ENCODE results near the gene TMEM163.
"Not testable (repeated sequence)": the region's sequence is repeated elsewhere in the genome, so short reads cannot be mapped to it uniquely, and the experiment has no call there.

TMEM163 gene

DNA sequence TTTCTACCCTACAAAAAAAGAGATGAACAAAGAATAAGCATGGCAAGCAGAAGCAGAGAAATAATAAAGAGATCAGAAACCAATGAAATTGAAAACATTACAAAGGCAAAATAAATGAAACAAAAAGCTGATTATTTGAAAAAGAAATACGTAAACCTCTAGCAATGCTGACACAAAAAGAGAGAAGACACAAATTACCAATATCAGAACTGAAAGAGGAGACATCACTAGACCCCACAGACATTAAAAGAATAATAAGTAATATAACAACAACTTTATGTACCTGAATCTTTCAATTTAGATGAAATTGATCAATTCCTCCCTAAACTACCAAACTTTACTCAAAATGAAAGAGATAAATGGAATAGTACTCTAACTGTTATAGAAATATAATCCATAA is 75.9 kb downstream of the TMEM163 start:
- no peak overlapping the region for H3K4me3 Mint-ChIP-seq
- H3K9me3 Mint-ChIP-seq (ENCODE audit: low read depth), result no peaks in the 10 kb centered on the region
- H3K27me3 Mint-ChIP-seq, result no peaks in the 10 kb centered on the region
- no peaks in the 10 kb centered on the region for H3K36me3 Mint-ChIP-seq
- no peaks in the 10 kb centered on the region for H3K4me1 Mint-ChIP-seq (ENCODE audit: low read depth)
- no peak overlapping the region for H3K27ac Mint-ChIP-seq

DNA sequence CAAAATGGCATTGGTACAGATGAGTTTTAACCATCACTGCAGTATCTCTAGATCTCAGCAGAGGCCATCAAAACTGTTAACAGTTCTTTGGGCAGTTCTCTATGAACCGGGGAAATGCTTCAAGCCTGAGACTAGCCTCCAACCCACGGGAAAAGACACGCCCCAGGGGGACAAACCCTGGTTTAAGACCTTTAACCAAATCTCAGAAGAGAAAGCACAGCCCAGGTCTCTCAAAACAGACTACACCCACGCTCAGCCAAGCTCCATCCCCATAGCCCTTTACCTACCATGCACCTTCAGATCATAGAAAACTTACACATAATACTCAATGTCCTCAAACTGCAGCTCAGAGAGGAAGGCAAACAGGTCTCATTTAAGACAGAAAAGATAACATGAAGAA is 78.3 kb downstream of the TMEM163 start:
- Mint-ChIP-seq H3K9me3 (ENCODE audit: low read depth) (no peaks in the 10 kb centered on the region), H3K36me3 (no peaks in the 10 kb centered on the region), H3K4me1 (ENCODE audit: low read depth) (no peaks in the 10 kb centered on the region), H3K4me3 (no peak overlapping the region), H3K27ac (no peak overlapping the region), H3K27me3 (no peaks in the 10 kb centered on the region)

DNA sequence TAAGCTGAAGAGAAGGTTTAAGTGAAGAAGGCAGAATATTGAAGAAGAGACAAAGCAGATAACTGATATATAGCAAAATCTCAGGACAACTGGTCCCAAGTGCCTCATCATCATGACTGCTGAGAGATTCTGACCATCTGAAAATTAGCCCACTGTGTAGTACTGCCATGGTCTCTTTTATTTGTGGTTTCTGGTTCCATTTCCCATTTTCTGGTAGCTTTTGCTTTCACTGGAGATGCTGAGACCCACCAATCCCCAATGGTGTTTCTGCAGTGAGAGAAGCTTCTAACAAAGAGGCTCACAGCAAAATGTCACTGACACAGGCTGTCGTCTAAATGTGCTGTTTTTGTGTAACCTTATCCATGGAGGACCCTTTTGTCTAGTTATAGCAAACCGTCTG is 79.5 kb downstream of the TMEM163 start:
- Mint-ChIP-seq H3K4me3 (no peak overlapping the region), H3K9me3 (ENCODE audit: low read depth) (no peaks in the 10 kb centered on the region), H3K4me1 (ENCODE audit: low read depth) (peaks cover 2% of the 10 kb centered on the region), H3K36me3 (no peaks in the 10 kb centered on the region), H3K27ac (no peak overlapping the region), H3K27me3 (no peaks in the 10 kb centered on the region)

GRCh38 chr2:134636714-134637113 is 82.1 kb downstream of the TMEM163 start:
- no peak overlapping the region for H3K27ac Mint-ChIP-seq
- H3K36me3 Mint-ChIP-seq, result no peaks in the 10 kb centered on the region
- H3K4me1 Mint-ChIP-seq (ENCODE audit: low read depth), result peaks cover 6% of the 10 kb centered on the region
- H3K27me3 Mint-ChIP-seq, result no peaks in the 10 kb centered on the region
- no peaks in the 10 kb centered on the region for H3K9me3 Mint-ChIP-seq (ENCODE audit: low read depth)
- no peak overlapping the region for H3K4me3 Mint-ChIP-seq

- peaks cover 6% of the 10 kb centered on the region for H3K4me1 Mint-ChIP-seq (ENCODE audit: low read depth)
- no peak overlapping the region for H3K4me3 Mint-ChIP-seq
- H3K36me3 Mint-ChIP-seq, result no peaks in the 10 kb centered on the region
- no peaks in the 10 kb centered on the region for H3K27me3 Mint-ChIP-seq
- no peaks in the 10 kb centered on the region for H3K9me3 Mint-ChIP-seq (ENCODE audit: low read depth)
- no peak overlapping the region for H3K27ac Mint-ChIP-seq
Observed at GRCh38 chr2:134634054-134634753, 84.6 kb downstream of the TMEM163 start.

DNA sequence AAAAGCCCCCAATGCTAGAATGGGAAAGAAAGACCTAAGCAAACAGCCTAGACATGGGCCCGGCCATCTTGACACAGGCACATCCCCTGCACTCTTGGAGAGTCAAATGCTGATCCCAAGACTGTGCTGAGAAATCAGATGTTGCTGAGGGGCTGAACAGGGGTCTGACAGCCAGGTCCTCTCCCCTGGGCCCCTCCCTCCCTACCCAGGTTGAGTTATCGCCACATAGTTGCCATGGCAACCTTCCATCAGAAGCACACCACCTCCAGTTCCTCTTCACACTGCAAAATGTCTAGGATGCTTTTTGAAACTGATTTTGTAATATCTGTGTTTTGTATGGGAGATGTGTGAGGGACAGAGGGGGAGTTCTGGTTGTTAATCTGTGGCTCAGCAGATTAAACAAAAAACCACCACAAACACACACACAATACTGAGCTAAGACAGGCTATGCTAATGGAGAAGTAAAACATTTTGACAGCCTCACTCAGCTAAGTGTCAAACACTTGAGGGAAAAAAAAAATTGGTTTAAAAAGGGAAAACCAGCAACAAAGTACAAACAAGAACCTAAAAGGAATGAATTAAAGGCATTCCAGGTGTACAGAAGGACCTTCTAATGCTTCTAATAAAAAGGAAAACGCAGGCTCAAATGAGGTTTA is 88.2 kb downstream of the TMEM163 start:
- H3K27me3 Mint-ChIP-seq, result no peaks in the 10 kb centered on the region
- H3K27ac Mint-ChIP-seq, result no peak overlapping the region
- H3K9me3 Mint-ChIP-seq (ENCODE audit: low read depth), result no peaks in the 10 kb centered on the region
- H3K4me3 Mint-ChIP-seq, result no peak overlapping the region
- peaks cover 6% of the 10 kb centered on the region for H3K4me1 Mint-ChIP-seq (ENCODE audit: low read depth)
- H3K36me3 Mint-ChIP-seq, result no peaks in the 10 kb centered on the region

GRCh38 chr2:134628453-134628852 is 90.3 kb downstream of the TMEM163 start:
- Mint-ChIP-seq H3K4me3 (no peak overlapping the region), H3K27me3 (no peaks in the 10 kb centered on the region), H3K27ac (no peak overlapping the region), H3K36me3 (no peaks in the 10 kb centered on the region), H3K9me3 (ENCODE audit: low read depth) (no peaks in the 10 kb centered on the region), H3K4me1 (ENCODE audit: low read depth) (no peaks in the 10 kb centered on the region)

DNA sequence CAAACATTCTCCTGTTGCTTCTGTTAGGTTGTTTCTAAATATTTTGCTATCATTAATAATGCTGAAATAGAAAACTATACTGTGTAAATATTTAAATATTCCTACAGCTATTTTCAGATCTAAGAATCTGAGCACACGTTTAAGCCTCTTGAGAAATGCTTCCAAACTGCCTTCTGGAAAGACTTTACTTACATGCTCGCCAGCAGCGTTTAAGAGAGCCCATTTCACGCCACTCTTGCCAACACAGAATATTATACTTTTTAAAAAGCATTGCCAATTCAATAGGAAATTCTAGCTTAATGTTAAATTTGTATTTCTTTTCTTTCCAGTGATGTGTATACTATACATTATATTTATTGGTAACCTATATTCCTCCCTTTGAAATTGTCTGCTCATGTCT is 92.0 kb downstream of the TMEM163 start:
- no peak overlapping the region for H3K27ac Mint-ChIP-seq
- no peaks in the 10 kb centered on the region for H3K27me3 Mint-ChIP-seq
- H3K4me3 Mint-ChIP-seq, result no peak overlapping the region
- H3K4me1 Mint-ChIP-seq (ENCODE audit: low read depth), result no peaks in the 10 kb centered on the region
- H3K36me3 Mint-ChIP-seq, result no peaks in the 10 kb centered on the region
- no peaks in the 10 kb centered on the region for H3K9me3 Mint-ChIP-seq (ENCODE audit: low read depth)

DNA sequence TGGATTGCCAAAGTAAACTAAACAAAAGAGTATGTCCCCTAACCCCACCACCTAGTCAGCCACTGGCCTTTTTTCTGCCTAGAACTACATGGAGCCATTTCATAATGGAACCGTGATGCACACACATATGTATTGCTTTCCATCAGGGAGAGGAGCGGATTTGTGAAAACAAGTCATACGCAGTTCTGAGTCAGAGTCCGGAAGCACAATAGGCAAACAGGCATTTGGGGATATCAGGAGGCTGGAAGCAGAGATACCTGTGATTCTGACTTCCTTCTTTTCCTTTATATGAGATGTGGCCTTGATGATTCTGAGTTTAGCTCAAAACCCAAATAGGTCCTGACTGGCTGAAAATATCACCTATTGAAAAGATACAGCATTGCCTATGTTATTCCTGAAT is 93.5 kb downstream of the TMEM163 start:
- no peaks in the 10 kb centered on the region for H3K9me3 Mint-ChIP-seq (ENCODE audit: low read depth)
- no peaks in the 10 kb centered on the region for H3K36me3 Mint-ChIP-seq
- no peaks in the 10 kb centered on the region for H3K27me3 Mint-ChIP-seq
- no peak overlapping the region for H3K27ac Mint-ChIP-seq
- no peaks in the 10 kb centered on the region for H3K4me1 Mint-ChIP-seq (ENCODE audit: low read depth)
- no peak overlapping the region for H3K4me3 Mint-ChIP-seq

DNA sequence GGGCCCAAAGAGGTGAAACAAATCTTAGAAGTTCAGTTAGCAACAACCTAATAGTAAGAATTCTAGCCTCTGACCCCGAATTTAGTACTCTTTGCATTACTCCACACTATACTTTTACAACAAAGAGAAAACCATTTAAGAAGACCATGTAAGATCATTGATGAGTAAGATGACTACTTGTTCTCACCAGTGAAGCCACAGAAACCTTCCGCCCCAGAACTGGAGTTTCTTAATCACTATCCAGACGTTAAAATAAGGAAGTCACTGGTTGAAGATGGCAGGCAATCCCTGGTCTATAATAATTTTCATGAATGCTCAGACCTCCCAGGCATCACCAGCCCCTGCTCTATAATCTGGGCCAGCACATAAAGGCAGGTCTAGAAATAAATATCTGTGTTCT is 95.0 kb downstream of the TMEM163 start:
- Mint-ChIP-seq H3K36me3 (no peaks in the 10 kb centered on the region), H3K4me3 (no peak overlapping the region), H3K9me3 (ENCODE audit: low read depth) (peaks cover 9% of the 10 kb centered on the region), H3K27me3 (no peaks in the 10 kb centered on the region), H3K4me1 (ENCODE audit: low read depth) (no peaks in the 10 kb centered on the region), H3K27ac (no peak overlapping the region)

- Mint-ChIP-seq H3K27ac (no peak overlapping the region), H3K9me3 (ENCODE audit: low read depth) (peaks cover 13% of the 10 kb centered on the region), H3K27me3 (no peaks in the 10 kb centered on the region), H3K4me1 (ENCODE audit: low read depth) (no peaks in the 10 kb centered on the region), H3K4me3 (no peak overlapping the region), H3K36me3 (peaks cover 3% of the 10 kb centered on the region)
Observed at GRCh38 chr2:134623046-134623445, 95.8 kb downstream of the TMEM163 start.

GRCh38 chr2:134621939-134622705 is 96.7 kb downstream of the TMEM163 start:
- Mint-ChIP-seq H3K36me3 (peaks cover 3% of the 10 kb centered on the region), H3K27ac (no peak overlapping the region), H3K4me1 (ENCODE audit: low read depth) (no peaks in the 10 kb centered on the region), H3K9me3 (ENCODE audit: low read depth) (peaks cover 13% of the 10 kb centered on the region), H3K4me3 (no peak overlapping the region), H3K27me3 (no peaks in the 10 kb centered on the region)

DNA sequence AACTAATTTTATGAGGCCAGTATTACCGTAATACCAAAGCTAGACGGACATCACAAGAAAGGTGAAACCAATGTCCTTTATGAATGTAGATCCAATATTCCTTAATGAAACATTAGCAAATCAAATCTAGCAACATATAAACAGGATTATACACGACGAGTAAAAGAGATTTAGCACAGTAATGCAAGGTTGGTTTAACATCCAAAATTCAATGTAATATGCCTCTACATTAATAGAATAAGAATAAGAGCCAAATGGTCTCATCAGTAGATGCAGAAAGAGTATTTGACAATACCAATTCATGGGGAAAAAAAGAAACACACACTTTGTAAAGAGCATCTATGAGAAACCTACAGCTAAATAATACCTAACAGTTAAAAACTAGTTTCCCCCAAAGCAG is 99.5 kb downstream of the TMEM163 start:
- H3K27me3 Mint-ChIP-seq, result no peaks in the 10 kb centered on the region
- peaks cover 7% of the 10 kb centered on the region for H3K36me3 Mint-ChIP-seq
- H3K4me1 Mint-ChIP-seq (ENCODE audit: low read depth), result no peaks in the 10 kb centered on the region
- H3K27ac Mint-ChIP-seq, result no peak overlapping the region
- no peak overlapping the region for H3K4me3 Mint-ChIP-seq
- peaks cover 13% of the 10 kb centered on the region for H3K9me3 Mint-ChIP-seq (ENCODE audit: low read depth)

GRCh38 chr2:134615480-134615879 is 103.3 kb downstream of the TMEM163 start:
- Mint-ChIP-seq H3K36me3 (peaks cover 14% of the 10 kb centered on the region), H3K9me3 (ENCODE audit: low read depth) (peaks cover 33% of the 10 kb centered on the region)
- H3K4me3 Mint-ChIP-seq; H3K4me1 Mint-ChIP-seq (ENCODE audit: low read depth); H3K27me3 Mint-ChIP-seq; H3K27ac Mint-ChIP-seq: not testable (repeated sequence)

DNA sequence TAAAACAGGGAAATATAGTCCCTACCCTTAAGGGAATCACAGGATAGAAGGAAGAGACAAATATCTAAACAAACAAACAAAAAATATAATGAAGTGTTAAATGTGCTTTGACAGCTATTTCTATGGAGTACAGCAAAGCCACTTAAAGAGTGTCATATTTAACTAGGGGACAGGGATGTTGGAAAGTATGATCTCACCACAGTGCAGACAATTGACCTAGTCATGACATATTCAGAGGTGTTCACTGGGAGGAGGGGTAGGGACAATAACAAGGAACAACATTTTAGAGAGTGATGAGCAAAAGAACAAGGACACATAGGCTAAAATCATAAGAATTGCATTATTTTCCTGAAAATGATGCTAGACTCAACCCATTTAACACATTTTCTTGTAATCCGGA is 107.5 kb downstream of the TMEM163 start:
- H3K27ac Mint-ChIP-seq, result no peak overlapping the region
- H3K4me1 Mint-ChIP-seq (ENCODE audit: low read depth), result no peaks in the 10 kb centered on the region
- H3K36me3 Mint-ChIP-seq, result peaks cover 11% of the 10 kb centered on the region
- no peak overlapping the region for H3K4me3 Mint-ChIP-seq
- H3K9me3 Mint-ChIP-seq (ENCODE audit: low read depth), result peaks cover 20% of the 10 kb centered on the region
- H3K27me3 Mint-ChIP-seq, result no peaks in the 10 kb centered on the region

All from activated naive CD8-positive, alpha-beta T cell (primary cell).